ENCODE measurements around the gene LRFN4.

Gene LRFN4

GRCh38 chr11:66868082-66868725, 11.3 kb downstream of the LRFN4 start:
- intact Hi-C loops (cut with DNase I): no loop called here

GRCh38 chr11:66868726-66869566, 12.1 kb downstream of the LRFN4 start:
- no peak for DNase-seq
- intact Hi-C loops (cut with DNase I): no loop called here

More at GRCh38 chr11:66868082-66868725, 11.3 kb downstream of the LRFN4 start:
- DNase-seq: no peak

DNA sequence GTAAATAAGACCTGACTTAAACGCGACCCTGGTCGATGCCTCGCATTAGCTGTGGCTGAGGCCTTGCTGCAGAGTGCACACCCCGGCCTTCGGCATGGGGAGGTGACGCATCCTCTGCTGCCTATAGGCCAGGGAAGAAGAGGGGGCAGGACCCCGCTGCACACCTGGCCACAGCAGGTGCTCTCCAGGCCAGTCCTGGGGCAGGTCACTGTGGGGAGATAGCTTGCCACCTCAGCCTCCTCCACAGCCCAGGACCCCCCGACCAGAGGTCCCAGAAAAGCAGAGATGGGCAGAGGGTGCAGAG, 12.7 kb downstream of the LRFN4 start:
- DNase-seq: no peak
- intact Hi-C loops (cut with DNase I): no loop called here

- no peak for DNase-seq
- intact Hi-C loops (cut with DNase I): no loop called here
These were observed 13.3 kb downstream of the LRFN4 start for GRCh38 chr11:66870131-66870530.

DNA sequence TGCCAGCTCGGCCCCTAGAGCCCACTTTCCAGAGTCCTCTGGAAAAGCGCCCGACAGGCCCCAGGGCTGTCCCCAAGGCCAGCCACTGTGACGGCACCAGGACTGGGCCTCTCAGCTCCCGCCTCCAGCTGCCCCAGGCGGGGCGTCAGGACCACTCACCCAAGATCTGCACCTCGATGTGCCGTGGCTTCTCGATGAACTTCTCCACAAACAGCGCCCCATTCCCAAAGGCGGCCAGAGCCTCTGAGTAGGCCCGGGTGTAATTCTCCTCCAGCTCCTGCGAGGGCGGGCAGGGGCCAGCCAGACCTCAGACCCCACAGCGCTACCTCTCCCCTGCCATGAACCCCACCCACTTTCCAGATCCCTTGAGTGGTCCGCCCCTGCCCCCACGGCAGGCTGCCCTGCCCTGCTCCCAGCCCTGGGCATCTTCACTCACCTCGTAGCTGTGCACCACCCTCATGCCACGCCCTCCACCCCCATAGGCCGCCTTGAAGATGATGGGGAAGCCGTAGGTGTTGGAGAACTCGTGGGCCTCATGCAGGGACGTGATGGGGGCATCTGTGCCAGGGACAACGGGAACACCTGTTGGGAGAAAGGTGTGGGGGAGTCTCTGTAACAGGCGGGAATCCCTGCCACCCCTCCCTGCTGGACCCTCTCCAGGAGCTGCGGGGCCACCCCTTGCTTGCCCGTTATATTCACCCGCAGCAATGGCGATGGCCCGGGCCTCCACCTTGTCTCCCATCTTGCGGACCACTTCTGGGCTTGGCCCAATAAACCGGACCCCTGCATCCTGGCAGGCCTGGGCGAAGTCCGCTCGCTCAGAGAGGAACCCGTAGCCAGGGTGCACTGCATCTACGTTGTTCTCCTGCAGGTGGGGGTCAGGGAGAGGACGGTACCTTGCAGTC, 14.0 kb downstream of the LRFN4 start:
- intact Hi-C loops (cut with DNase I): no loop called here
- no peak for DNase-seq

DNA sequence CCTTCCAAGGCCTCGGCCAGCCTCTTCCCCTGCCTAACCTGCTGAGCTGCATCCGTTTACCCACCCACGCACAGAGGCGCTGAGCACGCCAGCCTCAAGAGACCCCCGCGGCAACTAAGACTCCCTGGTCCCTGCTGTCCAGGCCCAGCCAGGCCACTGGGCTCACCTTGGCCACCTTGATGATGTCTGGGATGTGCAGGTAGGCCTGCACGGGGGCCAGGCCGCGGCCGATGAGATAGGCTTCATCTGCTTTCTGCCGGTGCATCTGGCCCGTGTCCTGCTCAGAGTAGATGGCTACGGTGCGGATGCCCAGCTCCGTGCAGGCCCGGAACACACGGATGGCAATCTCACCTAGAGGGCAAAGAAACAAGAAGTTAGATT, 14.6 kb downstream of the LRFN4 start:
- no peak for DNase-seq
- intact Hi-C loops (cut with DNase I): no loop called here

- intact Hi-C loops (cut with DNase I): no loop called here
- no peak for DNase-seq
These were observed 17.4 kb downstream of the LRFN4 start for GRCh38 chr11:66874232-66874631.

DNA sequence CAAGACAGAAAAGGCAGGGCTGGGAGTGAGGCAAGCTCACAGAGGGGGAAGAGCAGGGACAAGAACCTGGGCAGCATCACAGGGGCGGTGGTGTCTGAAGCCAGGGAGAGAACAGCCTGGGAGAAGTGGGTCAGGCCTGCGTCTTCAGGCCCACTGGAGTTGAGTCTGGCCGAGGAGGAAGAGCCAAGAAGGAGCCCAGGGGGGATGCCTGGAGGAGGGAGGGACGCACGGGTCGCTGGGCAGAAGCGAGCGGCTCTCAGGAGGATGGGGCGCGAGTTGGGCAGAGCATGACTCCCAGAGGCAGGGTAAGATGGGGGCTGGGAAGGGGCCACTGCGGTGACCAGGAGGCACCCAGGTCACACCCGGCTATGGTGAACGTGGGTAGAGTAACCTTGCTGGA, 18.5 kb downstream of the LRFN4 start:
- intact Hi-C loops (cut with DNase I): no loop called here
- DNase-seq: peak in 1 of 10 donors; percentile 16

DNA sequence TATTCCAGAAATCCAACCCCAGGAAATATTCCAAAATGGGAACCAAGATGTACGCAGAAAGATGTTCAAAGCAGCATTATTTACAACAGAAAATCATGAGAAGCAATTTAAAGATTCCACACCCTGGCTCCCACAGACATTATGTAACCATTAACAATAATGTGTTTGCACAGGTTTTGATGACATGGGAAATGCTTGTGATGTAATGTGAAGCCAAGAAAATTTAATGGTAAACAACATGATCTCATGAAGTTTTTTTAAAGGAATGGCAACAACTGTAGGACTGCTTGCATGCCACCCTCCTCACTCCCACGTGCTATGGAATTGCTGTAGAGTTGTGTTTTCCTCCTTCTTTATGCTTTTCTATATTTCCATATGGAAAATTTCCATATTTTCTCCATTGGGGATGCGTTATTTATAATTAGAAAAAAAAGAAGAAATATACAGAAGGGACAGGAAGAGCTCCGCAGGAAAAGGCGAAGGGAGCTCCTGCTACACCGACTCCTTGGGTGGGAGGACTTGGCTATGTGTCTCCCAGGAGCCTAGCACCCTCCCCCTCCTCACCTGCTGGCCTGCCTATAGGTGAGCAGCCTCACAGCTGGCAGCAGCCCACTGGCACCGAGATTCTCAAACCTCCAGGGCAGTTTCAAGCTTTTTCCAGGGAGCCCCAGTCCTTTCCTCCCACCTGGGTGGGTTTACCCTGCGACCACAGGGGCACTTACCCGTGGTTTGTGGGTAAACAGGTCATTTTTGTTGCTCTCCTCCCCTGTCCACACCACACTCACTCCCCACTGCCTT, 20.9 kb downstream of the LRFN4 start:
- DNase-seq: no peak
- intact Hi-C loops (cut with DNase I): no loop called here

DNA sequence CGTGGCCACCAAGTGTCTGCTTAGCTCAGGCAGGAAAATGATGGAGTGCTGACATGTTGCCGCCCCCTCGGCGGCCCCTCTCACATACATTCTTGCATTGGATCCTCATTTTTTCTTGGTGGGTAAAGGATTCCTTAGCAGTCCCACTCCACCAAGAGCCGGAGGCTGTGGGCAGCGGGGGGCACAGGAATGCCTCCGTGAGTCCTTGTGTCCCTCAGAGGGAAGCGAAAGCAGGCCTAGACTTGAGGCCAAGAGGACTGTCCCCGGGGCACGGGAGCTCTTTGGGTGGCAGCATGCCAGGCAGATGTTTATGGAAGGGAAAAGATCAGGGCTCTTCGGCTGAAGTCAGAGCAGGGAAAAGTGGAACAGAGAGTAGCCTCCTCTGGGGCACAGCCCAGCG, 21.6 kb downstream of the LRFN4 start:
- intact Hi-C loops (cut with DNase I): no loop called here
- no peak for DNase-seq

- intact Hi-C loops (cut with DNase I): no loop called here
- no peak for DNase-seq
These were observed 22.1 kb downstream of the LRFN4 start for GRCh38 chr11:66879000-66879399.

- no peak for DNase-seq
- intact Hi-C loops (cut with DNase I): no loop called here
These were observed 22.7 kb downstream of the LRFN4 start for GRCh38 chr11:66879583-66879982.

GRCh38 chr11:66879999-66880398, 23.1 kb downstream of the LRFN4 start:
- intact Hi-C loops (cut with DNase I): loop anchor here (5.0 to 10.0 kb wide), 2 partner anchors 75 to 183 kb away; partner anchors contain the start of gene PC
- DNase-seq: no peak

DNA sequence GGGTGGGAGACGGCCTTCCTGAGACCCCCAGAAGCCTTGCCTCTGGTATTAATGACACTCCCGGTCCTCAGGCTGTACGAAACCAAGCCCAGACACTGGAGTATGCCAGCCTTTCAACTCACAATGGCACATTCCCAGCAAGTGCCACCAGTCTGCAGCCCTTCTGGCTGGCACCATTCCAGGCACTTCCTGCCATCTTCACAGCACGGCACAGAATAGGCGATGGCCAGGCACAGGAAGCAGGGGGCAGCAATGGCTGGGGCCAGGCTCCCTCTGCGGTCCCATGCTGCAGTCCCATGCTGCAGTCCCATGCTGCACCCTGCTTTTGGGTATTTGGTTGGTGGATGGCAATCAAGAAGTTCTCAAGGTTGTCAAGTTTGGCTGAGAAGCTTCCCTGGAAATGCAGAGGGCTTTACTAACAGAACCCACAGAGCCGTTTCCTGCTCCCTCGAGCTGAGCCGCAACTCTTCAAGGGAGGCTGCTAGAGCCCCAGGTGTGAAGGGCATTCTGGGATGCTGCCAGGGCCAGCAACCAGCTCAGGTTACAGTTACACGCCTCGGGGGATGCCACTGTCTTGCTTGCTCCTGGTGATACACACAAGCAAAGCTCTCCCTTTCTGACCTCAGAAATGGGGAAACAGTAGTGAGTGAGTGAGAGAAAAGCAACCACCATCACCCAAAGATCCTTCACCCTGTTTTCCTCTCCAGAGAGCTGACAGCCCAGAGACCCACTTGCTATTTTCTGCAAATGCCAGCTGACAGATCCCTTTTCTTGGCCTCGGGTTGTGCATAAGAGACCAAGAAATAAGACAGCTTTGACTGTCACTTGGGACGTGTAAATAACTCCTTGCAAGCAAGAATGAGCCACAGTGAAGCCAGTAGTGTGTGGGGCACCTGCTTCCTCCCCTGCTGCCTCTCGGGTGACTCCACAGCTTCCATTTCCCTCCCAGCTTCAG, 23.9 kb downstream of the LRFN4 start:
- peak in 8 of 10 donors; percentile 53 to 94 (median 62) for DNase-seq
- intact Hi-C loops (cut with DNase I): loop anchor here (5.0 to 10.0 kb wide), 2 partner anchors 74 to 183 kb away; partner anchors contain the start of gene PC

DNA sequence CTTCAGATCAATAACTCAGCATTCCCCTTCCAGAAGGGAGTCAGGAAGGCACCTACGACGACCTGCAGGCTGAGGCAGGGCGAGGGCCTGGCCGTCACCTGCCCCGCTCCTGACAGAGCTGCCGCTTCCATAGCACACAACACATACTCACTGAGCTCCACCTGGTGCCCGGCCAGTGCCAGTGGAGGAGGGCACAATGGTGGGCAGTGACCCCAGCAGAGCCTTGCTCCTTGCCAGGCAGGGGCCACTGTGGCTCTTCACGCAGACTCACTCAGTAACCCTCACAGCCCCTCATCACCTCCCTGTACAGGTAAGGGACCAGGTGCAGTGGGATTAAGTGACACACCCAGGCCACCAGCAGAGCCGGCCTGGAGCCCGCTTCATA, 24.6 kb downstream of the LRFN4 start:
- DNase-seq: peak in 2 of 10 donors; percentile 69 to 70
- intact Hi-C loops (cut with DNase I): loop anchor here (5.0 to 10.0 kb wide), 2 partner anchors 73 to 184 kb away; partner anchors contain the start of gene PC

- intact Hi-C loops (cut with DNase I): loop anchor here (5.0 to 10.0 kb wide), 2 partner anchors 73 to 185 kb away; partner anchors contain the start of gene PC
- DNase-seq: peak in 2 of 10 donors; percentile 62 to 85
These were observed 25.1 kb downstream of the LRFN4 start for GRCh38 chr11:66881927-66882452.

- DNase-seq: peak in 9 of 10 donors; percentile 29 to 92 (median 53)
- intact Hi-C loops (cut with DNase I): loop anchor here (5.0 to 10.0 kb wide), 2 partner anchors 72 to 185 kb away; partner anchors contain the start of gene PC
These were observed 25.7 kb downstream of the LRFN4 start for GRCh38 chr11:66882561-66883015.

All from posterior cingulate gyrus (tissue), 11 donors.